22Rv1 (cell line): ENCODE measurements around the gene SLC38A5.

ENCODE experiments used
- CTCF ChIP-seq: fragments of 450-650 bp; IDR thresholded peaks from 2 replicates; pipeline ENCODE4 v1.5.1; 2017; ENCODE audit warnings: mild to moderate bottlenecking
- ZFX ChIP-seq: fragments of 450-650 bp; IDR thresholded peaks from 2 replicates; pipeline ENCODE4 v1.6.1; 2017; ENCODE audit warnings: antibody characterized with exemption, borderline replicate concordance

GRCh38 chrX:48516987-48517386 lies 46.9 kb upstream of the SLC38A5 start:
- no peak for TF ChIP-seq CTCF
- TF ChIP-seq ZFX, result no peak
